ENCODE results near the gene IL18R1. TPM values are rescaled to one million over a fixed set of nuclear protein-coding genes. Genes with fewer than 3 reads are reported as not detected.

IL18R1 gene
- total and polyA plus RNA-seq, 2 donors (not counting 3 experiments of a cell fraction or from before 2014, with no cell fraction given): 2.9 to 3.6 TPM

GRCh38 chr2:102386004-102386403 is 30.4 kb downstream of the IL18R1 start:
- POLR2A ChIA-PET: no interaction called here

GRCh38 chr2:102386867-102387541 is 31.4 kb downstream of the IL18R1 start:
- Histone ChIP-seq H3K9me3 (replicated peaks; ENCODE audit: control insufficient read depth, insufficient read depth, low read length) (no peaks in the 10 kb centered on the region), H3K9me1 (replicated peaks; ENCODE audit: control insufficient read depth, extremely low read depth, insufficient read depth, low read length) (no peaks in the 10 kb centered on the region), H3K27ac (ENCODE audit: insufficient read depth, low read depth, low read length) (no peak overlapping the region), H3K4me1 (ENCODE audit: control insufficient read depth, extremely low read depth, insufficient read depth, low read length) (no peaks in the 10 kb centered on the region), H3K4me2 (ENCODE audit: insufficient read depth, low read length) (no peak overlapping the region), H4K20me1 (replicated peaks; ENCODE audit: control insufficient read depth, extremely low read depth, insufficient read depth, low read length) (no peaks in the 10 kb centered on the region), H3K9ac (replicated peaks; ENCODE audit: extremely low read depth, insufficient read depth, low read length) (no peak overlapping the region), H3K27me3 (ENCODE audit: control insufficient read depth in 2 of 2, insufficient read depth in 2 of 2, low read length in 2 of 2) (no peaks in the 10 kb centered on the region), H3K36me3 (ENCODE audit: control insufficient read depth in 2 of 2, extremely low read depth in 1 of 2, insufficient read depth in 2 of 2, low read length in 2 of 2) (no peaks in the 10 kb centered on the region), H3K79me2 (ENCODE audit: control insufficient read depth, insufficient read depth, low read length) (no peaks in the 10 kb centered on the region), H2AFZ (ENCODE audit: low read depth, low read length) (no peak overlapping the region), H3K4me3 (replicated peaks in 1 of 3; ENCODE audit: insufficient read depth in 1 of 3, low read depth in 1 of 3, low read length in 3 of 3) (no peak overlapping the region)
- CTCF ChIA-PET: no interaction called here
- TF ChIP-seq MAX (IDR thresholded peaks at IDR 0.05; ENCODE audit: insufficient read depth, insufficient read length): no peak
- intact Hi-C loops (cut with micrococcal nuclease): no loop called here
- BruUV-seq (replicated peaks): no TSS peak
- no peak for FAIRE-seq
- no peak for DNase-seq (ENCODE audit: low read depth, low spot score)
- POLR2A ChIA-PET: no interaction called here
- dilution Hi-C loops (cut with MboI; ENCODE audit: extremely low pct_ligation_motif_present, low sequenced_read_pairs): no loop called here

More at GRCh38 chr2:102386004-102386403, 30.4 kb downstream of the IL18R1 start:
- no peak overlapping the region for H3K27ac ChIP-seq (ENCODE audit: insufficient read depth, low read depth, low read length)
- H3K9me3 ChIP-seq (replicated peaks; ENCODE audit: control insufficient read depth, insufficient read depth, low read length): no peaks in the 10 kb centered on the region
- TF ChIP-seq EZH2 (IDR thresholded peaks at IDR 0.05; ENCODE audit: borderline replicate concordance, low read depth, low read length, severe bottlenecking) (no peak), FOS (IDR thresholded peaks at IDR 0.05; ENCODE audit: borderline replicate concordance, insufficient read depth, low read length) (no peak), MAX (IDR thresholded peaks at IDR 0.05; ENCODE audit: insufficient read depth, insufficient read length) (no peak)
- H3K36me3 ChIP-seq (ENCODE audit: control insufficient read depth in 2 of 2, extremely low read depth in 1 of 2, insufficient read depth in 2 of 2, low read length in 2 of 2): no peaks in the 10 kb centered on the region
- H3K4me3 ChIP-seq (replicated peaks in 1 of 3; ENCODE audit: insufficient read depth in 1 of 3, low read depth in 1 of 3, low read length in 3 of 3): no peak overlapping the region
- H3K4me2 ChIP-seq (ENCODE audit: insufficient read depth, low read length): no peak overlapping the region
- FAIRE-seq (no peak), DNase-seq (ENCODE audit: low read depth, low spot score) (no peak)
- H3K4me1 ChIP-seq (ENCODE audit: control insufficient read depth, extremely low read depth, insufficient read depth, low read length): no peaks in the 10 kb centered on the region
- H3K27me3 ChIP-seq (ENCODE audit: control insufficient read depth in 2 of 2, insufficient read depth in 2 of 2, low read length in 2 of 2): no peaks in the 10 kb centered on the region
- dilution Hi-C loops (cut with MboI; ENCODE audit: extremely low pct_ligation_motif_present, low sequenced_read_pairs): no loop called here
- intact Hi-C loops (cut with micrococcal nuclease): no loop called here
- CTCF ChIA-PET: interaction anchor here (1.1 to 1.6 kb wide), 2 partner anchors 30 to 57 kb away, joined by 4 to 5 read pairs; partner anchors contain the start of gene IL18R1
- no TSS peak for BruUV-seq (replicated peaks)
- no peak overlapping the region for H3K9ac ChIP-seq (replicated peaks; ENCODE audit: extremely low read depth, insufficient read depth, low read length)
- no peaks in the 10 kb centered on the region for H3K79me2 ChIP-seq (ENCODE audit: control insufficient read depth, insufficient read depth, low read length)
- no peak overlapping the region for H2AFZ ChIP-seq (ENCODE audit: low read depth, low read length)
- H4K20me1 ChIP-seq (replicated peaks; ENCODE audit: control insufficient read depth, extremely low read depth, insufficient read depth, low read length): no peaks in the 10 kb centered on the region
- H3K9me1 ChIP-seq (replicated peaks; ENCODE audit: control insufficient read depth, extremely low read depth, insufficient read depth, low read length): no peaks in the 10 kb centered on the region

Measured in endothelial cell of umbilical vein (primary cell).